H1 (cell line): Measurements from ENCODE around the gene SH3PXD2A. TPM values are rescaled to one million over a fixed set of nuclear protein-coding genes. Genes with fewer than 3 reads are reported as not detected.

Experiments
- CTCF ChIA-PET: fragments of 300-600 bp; sonication (Branson Sonifier 250); formaldehyde crosslinking; loops from one replicate; lab custom pipeline; 2021; ENCODE audit not compliant: partially characterized antibody; lab: Charles Lee
- POLR2A ChIA-PET: fragments of 300-600 bp; sonication (Branson Sonifier 250); formaldehyde crosslinking; loops from one replicate; lab custom pipeline; 2021; ENCODE audit warnings: inconsistent platforms; ENCODE audit not compliant: partially characterized antibody; lab: Charles Lee
- DNase-seq, 2 experiments: peaks; one replicate each; pipeline versions ENCODE4 v3.0.0 to v3.0.0-alpha.2; 2010 to 2022; ENCODE audit warnings: low spot score in 2 of 2, low read depth in 1 of 2, mixed read lengths in 1 of 2
- FAIRE-seq: peaks from 2 replicates; lab custom pipeline; 2011; peaks lifted over from hg19 to GRCh38; lab: Jason Lieb, UNC
- H2AFZ ChIP-seq: 2 replicates; pipeline ENCODE4 v1.8.1; 2012; ENCODE audit warnings: low read length, inconsistent platforms
- H2AK5ac ChIP-seq: 2 replicates; pipeline ENCODE4 v1.6.1; 2013; ENCODE audit warnings: low read depth, low read length
- H2BK120ac ChIP-seq: replicated peaks from 2 replicates; pipeline ENCODE3; 2013; ENCODE audit warnings: low read depth, low read length, inconsistent platforms
- H2BK12ac ChIP-seq: 2 replicates; pipeline ENCODE4 v1.6.1; 2013; ENCODE audit warnings: low read depth, low read length
- H2BK15ac ChIP-seq: 2 replicates; pipeline ENCODE4 v1.6.1; 2013; ENCODE audit warnings: low read length
- H2BK20ac ChIP-seq: 2 replicates; pipeline ENCODE4 v1.6.1; 2013; ENCODE audit warnings: low read length
- H2BK5ac ChIP-seq: 2 replicates; pipeline ENCODE4 v1.6.1; 2013; ENCODE audit warnings: low read depth, low read length
- H3K14ac ChIP-seq: 2 replicates; pipeline ENCODE4 v1.6.1; 2013; ENCODE audit warnings: inconsistent platforms; ENCODE audit not compliant: insufficient read length
- H3K18ac ChIP-seq: 2 replicates; pipeline ENCODE4 v1.6.1; 2013; ENCODE audit warnings: low read length; ENCODE audit errors: extremely low read depth
- H3K23ac ChIP-seq: 2 replicates; pipeline ENCODE4 v1.6.1; 2013; ENCODE audit warnings: inconsistent platforms; ENCODE audit not compliant: insufficient read length
- H3K23me2 ChIP-seq: 2 replicates; pipeline ENCODE4 v1.6.1; 2013; ENCODE audit warnings: low read depth, low read length
- H3K27ac ChIP-seq: 2 replicates; pipeline ENCODE4 v1.6.1; 2011; ENCODE audit warnings: low read depth, low read length, inconsistent platforms
- H3K27me3 ChIP-seq, 4 experiments: replicated peaks in 1 of 4; 1 replicate in 1 of 4; 2 replicates in 3 of 4; pipeline versions ENCODE4 v1.6.1 to v1.8.1; 2011 to 2013; ENCODE audit warnings: low read length in 3 of 4, mild to moderate bottlenecking in 3 of 4, inconsistent platforms in 2 of 4, mixed read lengths in 2 of 4, moderate library complexity in 1 of 4; ENCODE audit not compliant: control insufficient read depth in 3 of 4, insufficient read depth in 3 of 4; ENCODE audit errors: extremely low read depth in 1 of 4
- H3K36me3 ChIP-seq, 4 experiments: 2 replicates each; pipeline versions ENCODE4 v1.6.1 to v1.8.1; 2011 to 2013; ENCODE audit warnings: mild to moderate bottlenecking in 4 of 4, low read length in 3 of 4, moderate library complexity in 2 of 4, control low read depth in 1 of 4, inconsistent platforms in 1 of 4; ENCODE audit not compliant: insufficient read depth in 4 of 4, control insufficient read depth in 2 of 4
- H3K4ac ChIP-seq: replicated peaks from 2 replicates; pipeline ENCODE3; 2013; ENCODE audit warnings: low read length, low read depth, mixed read lengths, inconsistent platforms; ENCODE audit not compliant: insufficient read length
- H3K4me1 ChIP-seq, 4 experiments: replicated peaks in 1 of 4; 1 replicate in 1 of 4; 2 replicates in 3 of 4; pipeline versions ENCODE4 v1.6.1 to v1.8.1; 2011 to 2013; ENCODE audit warnings: low read length in 3 of 4, inconsistent platforms in 2 of 4, mixed read lengths in 1 of 4; ENCODE audit not compliant: insufficient read depth in 4 of 4, control insufficient read depth in 3 of 4
- H3K4me2 ChIP-seq, 2 experiments: 2 replicates each; pipeline versions ENCODE4 v1.6.1 to v1.8.1; 2011 to 2013; ENCODE audit warnings: low read depth in 2 of 2, low read length in 2 of 2, control low read depth in 1 of 2, inconsistent platforms in 1 of 2, mild to moderate bottlenecking in 1 of 2; ENCODE audit not compliant: insufficient read depth in 1 of 2
- H3K4me3 ChIP-seq, 4 experiments: fragments of 200-600, 300-600 bp in 1 of 4; sonication (generic), shearing (Covaris generic), sonication (Bioruptor Twin) in 1 of 4; 2 replicates each; pipeline versions ENCODE4 v1.5.1 to v1.8.1; 2011 to 2016; ENCODE audit warnings: low read length in 4 of 4, low read depth in 3 of 4, control low read depth in 2 of 4, inconsistent platforms in 2 of 4, mild to moderate bottlenecking in 2 of 4, mixed read lengths in 1 of 4, moderate library complexity in 1 of 4; ENCODE audit not compliant: insufficient read depth in 2 of 4; ENCODE audit errors: extremely low read depth in 1 of 4
- H3K56ac ChIP-seq: replicated peaks from 2 replicates; pipeline ENCODE3; 2013; ENCODE audit warnings: low read depth, mild to moderate bottlenecking, mixed read lengths, low read length, inconsistent platforms; ENCODE audit not compliant: insufficient read length
- H3K79me1 ChIP-seq: 2 replicates; pipeline ENCODE4 v1.6.1; 2013; ENCODE audit warnings: low read depth, low read length, control low read depth
- H3K79me2 ChIP-seq, 2 experiments: 2 replicates each; pipeline versions ENCODE4 v1.6.1 to v1.8.1; 2012 to 2013; ENCODE audit warnings: low read length in 2 of 2, mild to moderate bottlenecking in 2 of 2, inconsistent platforms in 1 of 2; ENCODE audit not compliant: insufficient read depth in 2 of 2, control insufficient read depth in 1 of 2
- H3K9ac ChIP-seq, 4 experiments: replicated peaks in 1 of 4; 1 replicate in 1 of 4; 2 replicates in 3 of 4; pipeline versions ENCODE4 v1.6.1 to v1.8.1; 2011 to 2013; ENCODE audit warnings: low read depth in 3 of 4, low read length in 3 of 4, control low read depth in 2 of 4, mild to moderate bottlenecking in 2 of 4, moderate library complexity in 2 of 4, inconsistent platforms in 1 of 4; ENCODE audit errors: extremely low read depth in 1 of 4
- H3K9me3 ChIP-seq, 2 experiments: 2 replicates each; pipeline versions ENCODE4 v1.6.1 to v1.8.1; 2012 to 2013; ENCODE audit warnings: mild to moderate bottlenecking in 2 of 2, moderate library complexity in 2 of 2, control low read depth in 1 of 2, inconsistent platforms in 1 of 2, low read depth in 1 of 2, low read length in 1 of 2, mixed read lengths in 1 of 2; ENCODE audit not compliant: insufficient read depth in 2 of 2
- H4K20me1 ChIP-seq, 2 experiments: replicated peaks in 1 of 2; 2 replicates each; pipeline versions ENCODE3 to v1.8.1; 2011 to 2013; ENCODE audit warnings: inconsistent platforms in 2 of 2, low read length in 2 of 2, mild to moderate bottlenecking in 1 of 2; ENCODE audit not compliant: insufficient read depth in 2 of 2, control insufficient read depth in 1 of 2
- H4K5ac ChIP-seq: 2 replicates; pipeline ENCODE4 v1.6.1; 2013; ENCODE audit warnings: low read length, low read depth, mixed read lengths, inconsistent platforms; ENCODE audit not compliant: insufficient read length
- H4K8ac ChIP-seq: 2 replicates; pipeline ENCODE4 v1.8.0; 2013; ENCODE audit warnings: mild to moderate bottlenecking, moderate library complexity, low read length, inconsistent platforms; ENCODE audit not compliant: insufficient read depth; ENCODE audit errors: extremely low read depth
- H4K91ac ChIP-seq: replicated peaks from 2 replicates; pipeline ENCODE3; 2013; ENCODE audit warnings: low read length, mixed read lengths, inconsistent platforms; ENCODE audit not compliant: insufficient read length
- FOSL1 ChIP-seq: IDR thresholded peaks from 2 replicates; pipeline ENCODE4 v1.6.1; 2011; ENCODE audit warnings: mild to moderate bottlenecking, low read depth, low read length, moderate library complexity; ENCODE audit not compliant: insufficient read depth
- SUZ12 ChIP-seq: fragments of 200-600 bp; sonication (generic); IDR thresholded peaks from 2 replicates; pipeline ENCODE4 v1.6.1; 2012; ENCODE audit warnings: mild to moderate bottlenecking, inconsistent platforms, low read length, moderate library complexity, mixed read lengths
- WGBS, 2 experiments: shearing (Covaris generic) in 1 of 2; methylation state at CpG; one replicate each; pipeline versions ENCODE4 v1.1.6 to v1.1.7; 2013 to 2015; ENCODE audit warnings: low lambda C conversion rate in 2 of 2, mixed read lengths in 2 of 2, inconsistent platforms in 1 of 2, low coverage in 1 of 2, missing lambda C conversion rate in 1 of 2; ENCODE audit not compliant: insufficient replicate concordance in 2 of 2, insufficient coverage in 1 of 2, insufficient read length in 1 of 2; ENCODE audit errors: extremely low coverage in 1 of 2, missing lambda C conversion rate in 1 of 2; 5-methylcytosine and 5-hydroxymethylcytosine counted together
- polyA plus RNA-seq, 7 experiments: library from polyadenylated mRNA; depleted of rRNA in 3 of 7; stranded (reverse) in 5 of 7; unstranded in 2 of 7; fragments of >200 nt in 5 of 7; fragments of 200-250 nt in 2 of 7; gene quantifications; 1 replicate in 5 of 7; 2 replicates in 1 of 7; 4 replicates in 1 of 7; pipeline versions ENCODE4 v1.2.1 to v1.2.3, GENCODE V29; 2011 to 2013; ENCODE audit warnings: missing spikeins in 2 of 7, mixed read lengths in 2 of 7
- total RNA-seq: library from RNA; stranded (reverse); fragmentation: NEBNext Ultra II Directional; extraction: Animal tissue kit (Norgen Biotek cat#: 25700); gene quantifications from 2 replicates; pipeline ENCODE4 v1.2.1, GENCODE V29; 2021

The SH3PXD2A gene
- total and polyA plus RNA-seq, 2 of the 8 experiments (the other 6 are each of a cell fraction or from before 2014, with no cell fraction given), result 5.4 to 16.3 TPM

DNA sequence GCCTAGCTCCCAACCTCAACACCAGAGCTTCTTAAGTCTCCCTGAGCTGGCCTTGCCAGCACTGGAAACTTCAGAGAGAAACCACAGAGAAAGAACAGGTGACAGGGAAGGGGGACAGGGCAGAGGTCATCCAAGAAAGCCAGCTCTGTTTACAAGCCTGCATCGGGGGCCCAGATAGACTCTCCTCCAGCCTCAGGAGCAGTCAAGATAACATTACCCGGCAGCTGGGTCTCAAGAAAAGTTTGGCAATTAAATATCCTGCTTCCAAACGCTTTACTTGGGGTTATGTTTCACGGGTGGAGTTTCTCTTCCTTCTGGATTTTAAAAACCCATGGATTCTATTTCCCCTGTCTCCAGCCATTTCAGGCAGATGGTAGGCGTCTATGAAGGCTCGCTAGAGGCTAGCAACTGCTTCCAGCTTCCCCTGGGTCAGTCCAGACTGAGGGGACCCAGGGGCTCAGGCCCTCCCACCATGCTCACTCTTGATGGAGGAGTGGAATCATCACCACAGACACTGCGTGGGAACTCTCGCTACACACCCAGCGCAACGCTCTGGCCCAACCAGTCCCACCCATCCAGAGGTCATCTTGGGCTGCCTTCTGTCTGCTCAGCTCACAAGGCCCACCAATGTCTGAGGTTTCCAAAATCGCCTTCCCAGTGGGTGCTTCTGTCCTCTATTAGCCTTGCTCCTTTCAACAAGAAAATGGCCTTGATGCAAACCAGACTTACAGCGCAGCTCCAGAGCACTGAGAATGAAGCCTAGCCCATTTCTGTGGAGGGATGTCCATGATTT, 48.8 kb downstream of the SH3PXD2A start:
- Histone ChIP-seq H3K18ac (no peak overlapping the region), H2AFZ (no peak overlapping the region), H3K27ac (no peak overlapping the region), H3K4me2 (no peak overlapping the region), H3K36me3 (no peaks in the 10 kb centered on the region), H2BK20ac (no peak overlapping the region), H3K14ac (no peak overlapping the region), H4K91ac (peak overlapping the region; percentile 7), H4K20me1 (no peaks in the 10 kb centered on the region), H3K4me3 (no peak overlapping the region), H3K9ac (no peak overlapping the region), H4K5ac (no peak overlapping the region), H3K79me2 (no peaks in the 10 kb centered on the region), H2AK5ac (no peak overlapping the region), H3K4ac (no peak overlapping the region), H2BK12ac (no peak overlapping the region), H3K4me1 (peaks cover 0 to 14% (median 7%) of the 10 kb centered on the region in 4 experiments; a peak in 4 of 7 replicates), H4K8ac (no peak overlapping the region), H3K23me2 (no peaks in the 10 kb centered on the region), H2BK120ac (no peak overlapping the region), H3K56ac (no peak overlapping the region), H3K23ac (no peak overlapping the region), H3K79me1 (no peaks in the 10 kb centered on the region), H3K27me3 (no peaks in the 10 kb centered on the region), H3K9me3 (no peaks in the 10 kb centered on the region), H2BK15ac (no peak overlapping the region), H2BK5ac (no peak overlapping the region)
- FAIRE-seq (no peak), DNase-seq (no peak)
- 91% methylated on average over 12 of the region's 12 CpGs; no CpG with 5 or more reads in 1 of the 2 experiments for WGBS, 2 experiments
- ChIA-PET POLR2A (interaction anchor here (0.5 to 1.1 kb wide), 3 partner anchors 16 to 28 kb away, joined by 3 to 4 read pairs (median 4); no protein-coding TSS in a partner anchor), CTCF (interaction anchor here (0.9 to 1.5 kb wide), 8 partner anchors 17 to 93 kb away, joined by 3 to 6 read pairs (median 3); partner anchors contain the start of gene SH3PXD2A)
- TF ChIP-seq FOSL1 (no peak), SUZ12 (no peak)
